Umbilical cord (tissue), 2 donors: ENCODE measurements around the gene ZNF830. TPM values are rescaled to one million over a fixed set of nuclear protein-coding genes. Genes with fewer than 3 reads are reported as not detected.

ENCODE experiments used
- DNase-seq: peaks from one replicate; pipeline ENCODE4 v3.0.0-alpha.2; 2015; ENCODE audit warnings: low spot score
- total RNA-seq: library from RNA; depleted of rRNA; stranded (reverse); fragments of >200 nt; gene quantifications from one replicate; pipeline ENCODE4 v1.2.3, GENCODE V29; 2014; ENCODE audit warnings: low replicate concordance; ENCODE audit not compliant: insufficient read depth

ZNF830 gene
- total RNA-seq, 1 donor from 2014 or later = 17.1 TPM

- no peak for DNase-seq
These were observed 29.6 kb downstream of the ZNF830 start for GRCh38 chr17:34990921-34991365.

- DNase-seq = no peak
These were observed 30.3 kb downstream of the ZNF830 start for GRCh38 chr17:34991606-34992005.

GRCh38 chr17:34993031-34993430, 31.7 kb downstream of the ZNF830 start:
- no peak for DNase-seq

- no peak for DNase-seq
These were observed 35.3 kb downstream of the ZNF830 start for GRCh38 chr17:34996422-34997285.

GRCh38 chr17:34997355-34997862, 36.1 kb downstream of the ZNF830 start:
- DNase-seq = peak; percentile 84

GRCh38 chr17:34998205-34998604, 36.9 kb downstream of the ZNF830 start:
- DNase-seq = peak; percentile 44

GRCh38 chr17:34999456-34999855, 38.1 kb downstream of the ZNF830 start:
- no peak for DNase-seq

GRCh38 chr17:35000965-35001364, 39.6 kb downstream of the ZNF830 start:
- DNase-seq = peak; percentile 8

GRCh38 chr17:35001549-35001948, 40.2 kb downstream of the ZNF830 start:
- no peak for DNase-seq

- peak; percentile 51 for DNase-seq
These were observed 41.7 kb downstream of the ZNF830 start for GRCh38 chr17:35002876-35003551.

- DNase-seq = no peak
These were observed 42.4 kb downstream of the ZNF830 start for GRCh38 chr17:35003778-35004177.

GRCh38 chr17:35006345-35006744, 45.0 kb downstream of the ZNF830 start:
- DNase-seq = no peak

GRCh38 chr17:35006961-35007360, 45.6 kb downstream of the ZNF830 start:
- DNase-seq = no peak

GRCh38 chr17:35010093-35010492, 48.8 kb downstream of the ZNF830 start:
- no peak for DNase-seq

GRCh38 chr17:35011671-35012216, 50.4 kb downstream of the ZNF830 start:
- no peak for DNase-seq

Other genes starting within 250 kb of the ZNF830 start
- gene CCT6B, start 80 bp upstream of the ZNF830 start, total RNA-seq = 6.0 TPM
- gene LIG3, start 19.0 kb downstream of the ZNF830 start, total RNA-seq = 28.9 TPM
- gene RFFL, start 102.2 kb downstream of the ZNF830 start, total RNA-seq = 6.3 TPM
- gene RAD51D, start 158.3 kb downstream of the ZNF830 start, total RNA-seq = 3.4 TPM
- gene FNDC8, start 160.1 kb downstream of the ZNF830 start, total RNA-seq = not detected
- gene NLE1, start 180.8 kb downstream of the ZNF830 start, total RNA-seq = 17.6 TPM
- gene UNC45B, start 186.3 kb downstream of the ZNF830 start, total RNA-seq = 0.24 TPM
- 0.48 TPM for gene SLC35G3, start 232.9 kb downstream of the ZNF830 start, total RNA-seq